22Rv1 (cell line): ENCODE results near the gene TWIST2.

Experiments
- CTCF ChIP-seq: fragments of 450-650 bp; IDR thresholded peaks from 2 replicates; pipeline ENCODE4 v1.5.1; 2017; ENCODE audit warnings: mild to moderate bottlenecking
- ZFX ChIP-seq: fragments of 450-650 bp; IDR thresholded peaks from 2 replicates; pipeline ENCODE4 v1.6.1; 2017; ENCODE audit warnings: antibody characterized with exemption, borderline replicate concordance

GRCh38 chr2:238818561-238818960 is 29.3 kb upstream of the TWIST2 start:
- no peak for TF ChIP-seq CTCF
- TF ChIP-seq ZFX = no peak
